Smooth muscle cell (in vitro differentiated cells): Measurements from ENCODE around the gene INMT. TPM values are rescaled to one million over a fixed set of nuclear protein-coding genes. Genes with fewer than 3 reads are reported as not detected.
A peak's percentile ranks its signal among the peaks of the same experiment; 100 is the strongest.

Experiments
- DNase-seq: peaks from one replicate; lab custom pipeline; 2025; ENCODE audit not compliant: unreplicated experiment; lab: John Stamatoyannopoulos, UW
- H2AFZ ChIP-seq: fragments of 200-600 bp; sonication (generic); 2 replicates; pipeline ENCODE4 v1.6.0; 2016; ENCODE audit warnings: antibody characterized with exemption, low read depth, mild to moderate bottlenecking
- H3F3A ChIP-seq: fragments of 200-600 bp; sonication (generic); 2 replicates; pipeline ENCODE4 v1.6.0; 2017; ENCODE audit warnings: antibody characterized with exemption, low read depth
- H3K27ac ChIP-seq: fragments of 200-600 bp; sonication (generic); 2 replicates; pipeline ENCODE4 v1.5.1; 2016; ENCODE audit warnings: low read depth, mild to moderate bottlenecking
- H3K27me3 ChIP-seq: fragments of 200-600 bp; sonication (generic); 2 replicates; pipeline ENCODE4 v1.6.1; 2016; ENCODE audit warnings: low read depth, mild to moderate bottlenecking
- H3K36me3 ChIP-seq: fragments of 200-600 bp; sonication (generic); 2 replicates; pipeline ENCODE4 v1.5.1; 2016; ENCODE audit warnings: low read depth
- H3K4me1 ChIP-seq: fragments of 200-600 bp; sonication (generic); 2 replicates; pipeline ENCODE4 v1.5.1; 2016; ENCODE audit warnings: low read depth
- H3K4me2 ChIP-seq: fragments of 200-600 bp; sonication (generic); 2 replicates; pipeline ENCODE4 v1.6.0; 2016; ENCODE audit warnings: mild to moderate bottlenecking
- H3K4me3 ChIP-seq: fragments of 200-600 bp; sonication (generic); 2 replicates; pipeline ENCODE4 v1.5.1; 2016; ENCODE audit warnings: mild to moderate bottlenecking
- H3K79me2 ChIP-seq: fragments of 200-600 bp; sonication (generic); 2 replicates; pipeline ENCODE4 v1.6.0; 2016; ENCODE audit warnings: low read depth, mild to moderate bottlenecking
- H3K9ac ChIP-seq: fragments of 200-600 bp; sonication (generic); 2 replicates; pipeline ENCODE4 v1.6.0; 2016; ENCODE audit warnings: low read depth
- H3K9me3 ChIP-seq: fragments of 200-600 bp; sonication (generic); replicated peaks from 2 replicates; pipeline ENCODE4 v1.5.1; 2016; ENCODE audit warnings: low read depth
- H4K20me1 ChIP-seq: fragments of 200-600 bp; sonication (generic); 2 replicates; pipeline ENCODE4 v1.6.0; 2016; ENCODE audit warnings: low read depth
- WGBS: methylation state at CpG from one replicate; pipeline ENCODE4 v1.1.7; 2016; ENCODE audit warnings: low lambda C conversion rate; 5-methylcytosine and 5-hydroxymethylcytosine counted together
- polyA plus RNA-seq: library from polyadenylated mRNA; unstranded; fragments of >200 nt; fragmentation: Nextera tagmentation; extraction: Ambion mirVana; gene quantifications from 2 replicates; pipeline ENCODE4 v1.2.1, GENCODE V29; 2016
- total RNA-seq: library from RNA; depleted of rRNA; stranded (reverse); fragments of >200 nt; gene quantifications from 2 replicates; pipeline ENCODE4 v1.2.3, GENCODE V29; 2014
- TF ChIP-seq, protein P1 (sequence below): fragments of 200-600 bp; sonication (generic); IDR thresholded peaks from 2 replicates; pipeline ENCODE4 v1.5.1; 2017; ENCODE audit warnings: borderline replicate concordance, mild to moderate bottlenecking, antibody characterized with exemption; ENCODE audit not compliant: insufficient read depth, poor library complexity, severe bottlenecking

The INMT gene
- total and polyA plus RNA-seq, 2 experiments from 2014 or later, result 2.3 to 4.0 TPM

DNA sequence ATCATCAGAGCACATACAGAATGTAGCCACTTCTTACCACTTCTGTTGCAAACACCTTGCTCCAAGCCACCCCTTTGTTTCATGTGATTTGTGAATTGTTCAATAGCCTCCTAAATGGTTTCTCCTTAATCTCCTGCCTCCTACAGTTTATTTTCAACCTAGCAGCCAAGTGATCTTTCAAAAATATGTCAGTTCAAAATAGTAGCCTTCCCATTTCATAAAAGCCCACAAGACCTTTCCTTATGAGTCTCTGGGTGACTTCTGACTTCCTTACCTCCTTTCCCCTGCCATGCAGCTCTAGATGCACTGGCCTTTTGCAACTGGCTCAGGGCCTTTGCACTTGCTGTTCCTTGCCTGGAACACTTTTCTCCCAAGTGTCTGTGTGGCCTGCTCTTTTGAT lies 24.1 kb downstream of the INMT start:
- H3K36me3 ChIP-seq, result no peaks in the 10 kb centered on the region
- TF ChIP-seq, protein P1, sequence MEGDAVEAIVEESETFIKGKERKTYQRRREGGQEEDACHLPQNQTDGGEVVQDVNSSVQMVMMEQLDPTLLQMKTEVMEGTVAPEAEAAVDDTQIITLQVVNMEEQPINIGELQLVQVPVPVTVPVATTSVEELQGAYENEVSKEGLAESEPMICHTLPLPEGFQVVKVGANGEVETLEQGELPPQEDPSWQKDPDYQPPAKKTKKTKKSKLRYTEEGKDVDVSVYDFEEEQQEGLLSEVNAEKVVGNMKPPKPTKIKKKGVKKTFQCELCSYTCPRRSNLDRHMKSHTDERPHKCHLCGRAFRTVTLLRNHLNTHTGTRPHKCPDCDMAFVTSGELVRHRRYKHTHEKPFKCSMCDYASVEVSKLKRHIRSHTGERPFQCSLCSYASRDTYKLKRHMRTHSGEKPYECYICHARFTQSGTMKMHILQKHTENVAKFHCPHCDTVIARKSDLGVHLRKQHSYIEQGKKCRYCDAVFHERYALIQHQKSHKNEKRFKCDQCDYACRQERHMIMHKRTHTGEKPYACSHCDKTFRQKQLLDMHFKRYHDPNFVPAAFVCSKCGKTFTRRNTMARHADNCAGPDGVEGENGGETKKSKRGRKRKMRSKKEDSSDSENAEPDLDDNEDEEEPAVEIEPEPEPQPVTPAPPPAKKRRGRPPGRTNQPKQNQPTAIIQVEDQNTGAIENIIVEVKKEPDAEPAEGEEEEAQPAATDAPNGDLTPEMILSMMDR, result no peak
- H3K4me3 ChIP-seq, result no peak overlapping the region
- no peaks in the 10 kb centered on the region for H3F3A ChIP-seq
- no peak overlapping the region for H2AFZ ChIP-seq
- no peaks in the 10 kb centered on the region for H3K27me3 ChIP-seq
- DNase-seq, result no peak
- peaks cover 6% of the 10 kb centered on the region for H3K4me1 ChIP-seq
- H3K4me2 ChIP-seq, result no peak overlapping the region
- no peaks in the 10 kb centered on the region for H3K9me3 ChIP-seq
- no peak overlapping the region for H3K9ac ChIP-seq
- H4K20me1 ChIP-seq, result peaks cover 3% of the 10 kb centered on the region
- H3K79me2 ChIP-seq, result peaks cover 30% of the 10 kb centered on the region
- no peak overlapping the region for H3K27ac ChIP-seq

- H3F3A ChIP-seq, result no peaks in the 10 kb centered on the region
- no peaks in the 10 kb centered on the region for H3K27me3 ChIP-seq
- TF ChIP-seq, protein P1, result no peak
- no peaks in the 10 kb centered on the region for H3K9me3 ChIP-seq
- peaks cover 30% of the 10 kb centered on the region for H3K79me2 ChIP-seq
- H3K9ac ChIP-seq, result no peak overlapping the region
- no peak overlapping the region for H2AFZ ChIP-seq
- H3K4me2 ChIP-seq, result no peak overlapping the region
- H3K4me1 ChIP-seq, result peaks cover 6% of the 10 kb centered on the region
- WGBS, result 84% methylated on average over 4 of the region's 4 CpGs
- H3K4me3 ChIP-seq, result no peak overlapping the region
- H4K20me1 ChIP-seq, result peaks cover 3% of the 10 kb centered on the region
- DNase-seq, result no peak
- no peak overlapping the region for H3K27ac ChIP-seq
- H3K36me3 ChIP-seq, result no peaks in the 10 kb centered on the region
These were observed 25.0 kb downstream of the INMT start for GRCh38 chr7:30776971-30777370.

DNA sequence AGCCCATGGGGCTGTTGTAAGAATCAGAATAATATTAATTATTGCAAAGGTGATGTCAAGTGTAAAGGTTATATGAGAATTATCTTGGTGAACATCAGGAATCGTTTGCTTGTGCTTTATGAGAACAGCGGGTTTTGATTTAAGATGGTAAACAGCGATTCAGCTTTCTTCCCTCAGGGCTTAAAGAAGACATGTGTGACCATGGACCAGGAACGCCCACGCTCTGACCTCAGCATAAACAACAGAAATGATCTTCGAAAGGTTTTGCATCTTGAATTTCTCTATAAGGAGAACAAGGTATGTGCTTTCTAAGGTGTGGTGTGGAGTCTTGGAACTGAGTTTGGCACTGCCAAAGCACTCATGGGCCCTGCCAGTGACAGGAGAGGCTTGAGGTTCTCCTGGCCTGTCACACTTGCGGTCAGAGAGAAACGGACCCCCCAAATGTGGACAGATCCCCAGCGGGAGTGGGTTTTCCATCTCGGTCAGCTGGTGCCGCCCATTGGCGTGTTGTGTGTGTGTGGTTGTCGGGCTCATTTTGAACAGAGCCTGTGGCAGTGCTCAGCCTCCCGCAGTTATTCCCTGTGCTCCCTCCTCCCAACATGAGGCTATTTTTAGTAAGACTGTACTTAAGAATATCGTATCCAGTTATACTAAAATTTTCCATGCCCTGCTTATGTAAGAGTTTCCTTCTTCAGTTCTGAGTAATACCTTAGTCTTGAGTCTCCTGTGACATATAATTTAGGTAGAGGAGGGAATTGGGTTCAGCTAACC lies 26.5 kb downstream of the INMT start:
- H3K79me2 ChIP-seq, result peaks cover 18% of the 10 kb centered on the region
- H3K27me3 ChIP-seq, result no peaks in the 10 kb centered on the region
- no peaks in the 10 kb centered on the region for H3F3A ChIP-seq
- peaks cover 10% of the 10 kb centered on the region for H3K36me3 ChIP-seq
- H3K9ac ChIP-seq, result no peak overlapping the region
- peaks cover 3% of the 10 kb centered on the region for H4K20me1 ChIP-seq
- no peak overlapping the region for H3K4me3 ChIP-seq
- H3K4me2 ChIP-seq, result no peak overlapping the region
- 67% methylated on average over 15 of the region's 15 CpGs for whole genome bisulfite sequencing
- TF ChIP-seq, protein P1, result no peak
- H3K4me1 ChIP-seq, result no peaks in the 10 kb centered on the region
- no peak for DNase-seq
- no peak overlapping the region for H2AFZ ChIP-seq
- peak overlapping the region; percentile 9 for H3K27ac ChIP-seq
- H3K9me3 ChIP-seq, result no peaks in the 10 kb centered on the region

- Histone ChIP-seq H3K27me3 (no peaks in the 10 kb centered on the region), H4K20me1 (peaks cover 3% of the 10 kb centered on the region), H3K4me2 (no peak overlapping the region), H3K4me1 (no peaks in the 10 kb centered on the region), H3K36me3 (peaks cover 14% of the 10 kb centered on the region), H3K4me3 (no peak overlapping the region), H2AFZ (no peak overlapping the region), H3K27ac (no peak overlapping the region), H3K79me2 (peaks cover 11% of the 10 kb centered on the region), H3K9me3 (no peaks in the 10 kb centered on the region), H3F3A (no peaks in the 10 kb centered on the region), H3K9ac (no peak overlapping the region)
- TF ChIP-seq, protein P1, result no peak
- no peak for DNase-seq
- 78% methylated on average over 5 of the region's 5 CpGs for WGBS
These were observed 27.6 kb downstream of the INMT start for GRCh38 chr7:30779574-30779973.
